Large intestine (tissue), 3 donors: ENCODE measurements around the gene NR2F2. TPM values are rescaled to one million over a fixed set of nuclear protein-coding genes. Genes with fewer than 3 reads are reported as not detected.

Experiments
- DNase-seq, 2 donors: peaks; one replicate each; pipeline versions ENCODE4 v3.0.0 to v3.0.0-alpha.2; 2013
- H3K27ac ChIP-seq: one replicate; pipeline ENCODE4 v1.5.1; 2013; ENCODE audit warnings: low read length
- H3K27me3 ChIP-seq: 2 replicates; pipeline ENCODE4 v1.6.1; 2013; ENCODE audit warnings: low read length; ENCODE audit not compliant: control insufficient read depth, insufficient read depth
- H3K36me3 ChIP-seq: 2 replicates; pipeline ENCODE4 v1.6.1; 2013; ENCODE audit warnings: low read length; ENCODE audit not compliant: control insufficient read depth, insufficient read depth
- H3K4me1 ChIP-seq: one replicate; pipeline ENCODE4 v1.6.1; 2013; ENCODE audit warnings: low read length; ENCODE audit not compliant: control insufficient read depth, insufficient read depth
- H3K4me3 ChIP-seq: one replicate; pipeline ENCODE4 v1.5.1; 2013; ENCODE audit warnings: low read length
- H3K9me3 ChIP-seq: one replicate; pipeline ENCODE4 v1.6.1; 2013; ENCODE audit warnings: mild to moderate bottlenecking, low read depth, low read length, moderate library complexity; ENCODE audit not compliant: control insufficient read depth
- WGBS: methylation state at CpG from one replicate; pipeline ENCODE4 v1.1.5; 2013; ENCODE audit warnings: low lambda C conversion rate; ENCODE audit not compliant: insufficient coverage; 5-methylcytosine and 5-hydroxymethylcytosine counted together
- polyA plus RNA-seq: library from polyadenylated mRNA; unstranded; fragments of 120-200 nt; gene quantifications from one replicate; pipeline ENCODE4 v1.2.1, GENCODE V29; 2013

The NR2F2 gene
- polyA plus RNA-seq, 1 donor: 27.7 TPM

DNA sequence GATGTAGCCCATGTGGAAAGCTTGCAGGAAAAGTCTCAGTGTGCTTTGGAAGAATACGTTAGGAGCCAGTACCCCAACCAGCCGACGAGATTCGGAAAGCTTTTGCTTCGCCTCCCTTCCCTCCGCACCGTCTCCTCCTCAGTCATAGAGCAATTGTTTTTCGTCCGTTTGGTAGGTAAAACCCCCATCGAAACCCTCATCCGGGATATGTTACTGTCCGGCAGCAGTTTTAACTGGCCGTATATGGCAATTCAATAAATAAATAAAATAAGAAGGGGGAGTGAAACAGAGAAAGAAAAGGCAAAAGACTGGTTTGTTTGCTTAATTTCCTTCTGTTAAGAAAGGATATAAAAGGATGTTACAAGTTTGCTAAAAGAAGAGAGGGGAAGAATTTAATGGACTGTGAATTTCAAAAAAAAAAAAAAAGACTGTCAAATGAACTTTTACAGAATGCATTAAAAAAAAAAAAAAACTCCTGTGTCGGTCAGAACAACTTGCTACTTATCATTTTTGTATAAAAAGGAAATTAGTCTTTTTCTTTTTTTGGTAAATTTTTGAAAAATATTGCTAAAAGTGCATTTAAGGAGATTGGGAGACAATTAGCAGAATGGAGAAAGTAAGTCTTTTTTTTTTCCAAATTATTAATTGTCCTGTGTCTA is 7.0 kb downstream of the NR2F2 start:
- Histone ChIP-seq H3K4me3 (peak overlapping the region; percentile 55), H3K36me3 (peaks cover 32% of the 10 kb centered on the region), H3K27ac (no peak overlapping the region), H3K27me3 (no peaks in the 10 kb centered on the region), H3K4me1 (peaks cover 29% of the 10 kb centered on the region), H3K9me3 (peaks cover 15% of the 10 kb centered on the region)
- WGBS: 60% methylated on average over 1 of the region's 14 CpGs
- DNase-seq: no peak

- Histone ChIP-seq H3K4me3 (no peak overlapping the region), H3K27ac (no peak overlapping the region), H3K4me1 (peaks cover 36% of the 10 kb centered on the region)
Measured at GRCh38 chr15:96338074-96338765, 7.7 kb downstream of the NR2F2 start.

DNA sequence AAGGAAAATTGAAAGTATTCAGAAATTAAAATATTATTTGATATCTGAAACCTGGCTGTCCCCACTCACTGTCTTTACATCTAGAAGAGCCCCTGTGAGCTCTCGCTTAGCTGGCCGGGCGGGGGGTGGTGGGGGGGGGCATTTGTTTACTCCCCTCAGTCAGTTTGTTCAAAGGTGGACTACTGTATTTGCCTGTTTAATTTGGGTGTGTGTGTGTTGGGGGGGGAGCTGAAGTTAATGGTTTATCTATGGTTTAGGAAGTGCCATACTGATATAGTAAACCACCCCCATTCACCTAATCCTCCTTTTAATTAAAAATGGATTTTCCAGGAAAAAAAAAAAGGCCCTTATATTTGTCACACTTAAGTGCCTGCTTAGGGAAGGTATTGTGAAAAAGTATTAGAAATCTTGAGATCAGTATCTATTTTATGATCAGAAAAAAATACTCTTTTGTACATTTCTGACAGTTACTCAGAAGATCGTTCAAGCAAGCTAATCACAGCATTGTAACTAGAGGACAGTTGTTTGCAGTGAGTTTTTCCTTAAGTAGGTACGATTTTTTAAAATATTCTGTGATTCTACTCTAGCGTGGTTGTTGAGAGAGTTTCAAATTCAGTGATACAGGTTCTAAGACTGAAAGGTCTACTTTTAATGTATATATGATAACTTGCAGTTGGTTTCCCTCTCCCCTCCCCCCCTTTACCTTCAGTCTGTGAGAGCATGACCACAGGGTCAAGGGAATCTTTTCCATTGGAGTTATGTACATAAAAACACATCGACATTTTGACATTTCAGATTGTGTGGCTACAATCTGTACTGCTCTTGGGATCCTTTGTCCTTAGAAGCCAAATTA is 8.5 kb downstream of the NR2F2 start:
- H3K27ac ChIP-seq: peak overlapping the region; percentile 69
- peaks cover 30% of the 10 kb centered on the region for H3K36me3 ChIP-seq
- WGBS: 34% methylated on average over 2 of the region's 7 CpGs
- peaks cover 35% of the 10 kb centered on the region for H3K4me1 ChIP-seq
- H3K27me3 ChIP-seq: no peaks in the 10 kb centered on the region
- peak overlapping the region; percentile 64 for H3K4me3 ChIP-seq
- no peak for DNase-seq
- peaks cover 6% of the 10 kb centered on the region for H3K9me3 ChIP-seq

More at GRCh38 chr15:96338074-96338765, 7.7 kb downstream of the NR2F2 start:
- Histone ChIP-seq H3K36me3 (peaks cover 32% of the 10 kb centered on the region), H3K9me3 (peaks cover 14% of the 10 kb centered on the region), H3K27me3 (no peaks in the 10 kb centered on the region)
- no peak for DNase-seq
- 90% methylated on average over 2 of the region's 5 CpGs for WGBS

DNA sequence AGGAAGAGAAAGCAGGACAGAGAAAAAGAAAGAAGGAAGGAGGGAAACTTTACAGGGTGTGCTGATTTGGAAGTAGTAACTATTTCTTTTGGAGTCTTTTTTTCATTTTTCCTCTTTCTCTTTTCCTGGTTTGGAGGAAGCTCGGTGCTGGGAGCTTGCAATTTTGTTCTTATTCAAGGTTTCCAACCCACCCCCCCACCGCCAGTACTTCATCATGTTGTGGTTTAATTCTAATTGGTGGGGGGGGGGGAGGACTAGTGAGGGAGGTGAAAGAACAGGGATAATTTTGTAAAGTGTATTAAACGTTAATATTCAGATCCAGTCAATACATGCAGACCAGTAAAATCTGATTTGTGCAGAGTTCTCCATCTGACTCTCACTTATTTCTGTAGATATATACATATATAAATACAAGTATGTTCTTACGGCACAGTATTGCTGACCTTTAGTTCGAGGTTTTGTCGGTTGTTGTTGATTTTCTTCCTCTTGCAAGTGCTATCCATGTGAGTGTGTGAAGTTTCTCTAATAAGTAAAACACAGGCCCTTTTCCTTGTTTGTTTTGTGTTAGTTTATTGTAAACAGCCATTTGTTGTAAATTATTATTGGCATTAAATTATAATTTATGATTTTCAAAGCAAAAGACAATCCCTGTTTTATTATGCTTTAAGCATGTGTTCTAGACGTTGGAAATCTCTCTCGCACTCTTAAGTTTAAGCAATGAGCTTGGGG is 9.3 kb downstream of the NR2F2 start:
- DNase-seq: no peak
- Histone ChIP-seq H3K27me3 (no peaks in the 10 kb centered on the region), H3K4me3 (peak overlapping the region; percentile 64), H3K9me3 (peaks cover 2% of the 10 kb centered on the region), H3K27ac (peak overlapping the region; percentile 69), H3K36me3 (peaks cover 24% of the 10 kb centered on the region), H3K4me1 (peaks cover 28% of the 10 kb centered on the region)
- WGBS: 24% methylated on average over 3 of the region's 8 CpGs

DNA sequence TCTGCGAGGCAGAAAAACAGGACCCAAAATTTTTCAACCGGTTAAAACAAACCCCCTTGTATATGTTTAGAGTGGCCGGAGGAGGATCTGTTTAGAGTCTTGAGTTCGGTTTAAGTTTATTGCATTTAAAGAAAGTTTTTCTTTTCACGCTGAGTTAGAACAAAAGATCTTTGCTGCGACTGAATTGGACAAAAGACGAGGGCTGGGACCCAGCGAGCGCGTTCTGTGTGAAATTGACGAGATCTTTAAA is 9.8 kb downstream of the NR2F2 start:
- 10% methylated on average over 4 of the region's 11 CpGs for WGBS

DNA sequence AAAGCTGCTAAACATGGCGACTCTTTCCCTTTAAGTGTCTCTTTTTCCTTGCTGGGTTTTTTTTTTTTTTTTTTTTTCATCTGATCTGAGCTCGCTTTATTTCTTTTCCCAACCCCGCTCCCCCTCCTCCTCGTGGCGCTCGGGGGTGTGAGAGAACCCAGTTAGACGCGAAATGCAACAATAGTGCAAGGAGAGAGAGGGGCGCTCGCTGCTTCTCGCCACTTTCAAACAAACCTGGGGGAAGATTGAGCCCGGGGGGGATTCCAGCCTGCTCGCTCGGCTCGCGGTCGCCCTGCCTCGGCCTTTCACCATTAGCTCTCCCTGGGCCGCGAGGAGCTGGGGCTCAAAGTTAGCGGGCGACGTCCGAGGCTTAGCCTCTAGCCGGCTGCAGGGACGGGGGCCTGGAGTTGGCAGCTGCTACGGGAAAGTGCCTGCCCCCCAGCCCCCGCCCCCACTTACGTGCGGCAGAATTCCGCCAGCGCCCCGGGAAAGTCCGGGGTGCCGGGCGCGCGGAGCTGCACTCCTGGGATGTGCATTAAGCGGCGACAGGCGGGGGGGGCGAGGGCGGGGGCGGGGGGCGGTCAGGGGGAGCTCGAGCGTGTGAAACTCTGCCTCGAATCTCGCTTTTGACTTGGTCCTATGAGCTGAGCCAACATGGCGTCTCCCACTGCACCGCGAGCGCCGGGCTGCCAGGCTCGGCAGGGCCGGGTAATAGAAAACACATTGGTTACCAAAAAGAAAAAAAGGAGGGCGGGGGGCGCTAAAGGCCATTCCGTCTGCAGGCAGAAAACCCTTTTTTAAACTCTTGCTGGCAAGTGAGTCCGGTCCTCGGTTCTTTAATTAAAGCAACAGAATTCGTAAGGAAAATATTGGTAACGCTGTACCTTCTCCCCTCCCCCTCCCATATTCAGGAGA is 10.4 kb downstream of the NR2F2 start:
- H3K4me3 ChIP-seq: peak overlapping the region; percentile 64
- peak in 1 of 2 donors; percentile 73 for DNase-seq
- H3K4me1 ChIP-seq: peaks cover 31% of the 10 kb centered on the region

More for the DNA sequence above, 9.8 kb downstream of the NR2F2 start:
- H3K27ac ChIP-seq: peak overlapping the region; percentile 69
- peaks cover 28% of the 10 kb centered on the region for H3K4me1 ChIP-seq
- H3K4me3 ChIP-seq: peak overlapping the region; percentile 64
- H3K27me3 ChIP-seq: no peaks in the 10 kb centered on the region
- peaks cover 2% of the 10 kb centered on the region for H3K9me3 ChIP-seq
- H3K36me3 ChIP-seq: peaks cover 19% of the 10 kb centered on the region
- DNase-seq: no peak

DNA sequence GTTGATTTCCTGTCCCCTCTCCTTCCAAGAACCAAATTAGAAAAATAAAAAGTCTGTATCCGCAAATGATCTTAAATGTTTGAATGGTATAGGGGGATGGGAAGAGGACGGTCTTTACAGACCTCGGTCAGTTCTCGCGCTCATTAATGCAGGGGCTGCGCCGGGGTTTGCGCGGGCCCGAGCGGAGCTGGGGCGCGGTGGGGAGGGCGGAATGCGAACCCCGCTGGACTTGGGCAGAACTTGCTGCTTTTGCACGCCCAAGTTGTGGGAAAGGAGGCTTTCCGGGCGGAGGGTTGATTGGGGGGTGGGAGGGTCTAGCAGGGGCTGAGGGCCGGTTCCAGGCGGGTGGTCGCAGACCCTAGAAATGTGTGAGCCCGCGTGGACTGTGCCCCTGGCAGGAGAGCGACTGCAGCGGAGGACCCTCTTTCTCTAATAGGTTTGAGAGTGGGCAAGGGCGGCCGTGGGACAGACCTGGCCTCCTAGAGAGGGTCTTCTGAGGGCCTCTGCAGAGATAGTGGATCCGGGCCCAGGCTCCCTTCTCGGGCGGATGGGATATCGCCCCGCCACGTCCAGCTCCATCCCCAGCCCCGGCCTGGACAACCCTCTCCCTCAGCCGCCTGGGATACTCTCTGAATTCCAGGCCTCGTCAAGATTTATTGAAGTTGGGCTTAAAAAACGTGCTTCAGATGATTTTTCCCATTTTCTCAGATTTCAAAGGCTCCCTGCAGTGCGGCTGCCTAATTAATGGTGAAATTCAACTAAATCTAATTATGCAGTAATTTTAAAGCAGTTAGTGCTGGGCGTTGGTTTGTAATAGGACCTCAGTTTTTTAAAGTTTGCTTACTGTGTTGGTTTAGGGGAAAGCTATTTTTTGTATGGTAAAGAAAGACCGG is 11.3 kb downstream of the NR2F2 start:
- peaks cover 9% of the 10 kb centered on the region for H3K36me3 ChIP-seq
- H3K27me3 ChIP-seq: peaks cover 5% of the 10 kb centered on the region
- peak overlapping the region; percentile 25 for H3K27ac ChIP-seq
- H3K9me3 ChIP-seq: peaks cover 2% of the 10 kb centered on the region
- peaks cover 29% of the 10 kb centered on the region for H3K4me1 ChIP-seq
- DNase-seq: no peak
- WGBS: 60% methylated on average over 2 of the region's 41 CpGs
- H3K4me3 ChIP-seq: peak overlapping the region; percentile 64

More for the DNA sequence above, 10.4 kb downstream of the NR2F2 start:
- 20% methylated on average over 2 of the region's 63 CpGs for WGBS
- Histone ChIP-seq H3K36me3 (peaks cover 13% of the 10 kb centered on the region), H3K27me3 (peaks cover 1% of the 10 kb centered on the region), H3K9me3 (peaks cover 2% of the 10 kb centered on the region), H3K27ac (peak overlapping the region; percentile 69)

- H3K36me3 ChIP-seq: peaks cover 2% of the 10 kb centered on the region
- DNase-seq: peak in 1 of 2 donors; percentile 63
- WGBS: 10% methylated on average over 2 of the region's 16 CpGs
- no peak overlapping the region for H3K4me3 ChIP-seq
- peaks cover 28% of the 10 kb centered on the region for H3K4me1 ChIP-seq
- H3K27me3 ChIP-seq: peaks cover 10% of the 10 kb centered on the region
- peaks cover 2% of the 10 kb centered on the region for H3K9me3 ChIP-seq
- no peak overlapping the region for H3K27ac ChIP-seq
Measured at GRCh38 chr15:96342406-96343112, 12.1 kb downstream of the NR2F2 start.
